ENCODE results near the gene COA7.

Gene COA7

GRCh38 chr1:52667984-52668383 is 30.2 kb downstream of the COA7 start:
- H3K9me2 ChIP-seq (ENCODE audit: low read depth, low read length), result no peaks in the 10 kb centered on the region
- no peaks in the 10 kb centered on the region for H3K79me2 ChIP-seq (ENCODE audit: insufficient read depth, low read length)
- H3K9ac ChIP-seq (ENCODE audit: low read length), result no peak overlapping the region
- no peaks in the 10 kb centered on the region for H3K27me3 ChIP-seq (ENCODE audit: insufficient read depth, low read length)
- H3K36me3 ChIP-seq (ENCODE audit: insufficient read depth, low read length), result no peaks in the 10 kb centered on the region
- TF ChIP-seq EZH2 (IDR thresholded peaks at IDR 0.05; ENCODE audit: borderline replicate concordance, low read length), result no peak
- no peak for TF ChIP-seq CTCF (IDR thresholded peaks at IDR 0.05; ENCODE audit: low read length)
- no peaks in the 10 kb centered on the region for H3K4me1 ChIP-seq (ENCODE audit: insufficient read depth, low read length, severe bottlenecking)
- H3K4me2 ChIP-seq (ENCODE audit: low read length), result no peak overlapping the region
- H2AFZ ChIP-seq (ENCODE audit: low read length), result no peak overlapping the region
- no peaks in the 10 kb centered on the region for H3F3A ChIP-seq (ENCODE audit: insufficient read depth, low read length)
- H3K27ac ChIP-seq (ENCODE audit: low read depth, low read length, poor library complexity, severe bottlenecking), result no peak overlapping the region
- no peaks in the 10 kb centered on the region for H4K20me1 ChIP-seq (ENCODE audit: insufficient read depth, low read length)
- no peak overlapping the region for H3K4me3 ChIP-seq (ENCODE audit: low read depth, low read length, poor library complexity, severe bottlenecking)
- H3K9me3 ChIP-seq (ENCODE audit: low read length), result no peaks in the 10 kb centered on the region

GRCh38 chr1:52667290-52667689 is 30.9 kb downstream of the COA7 start:
- Histone ChIP-seq H2AFZ (ENCODE audit: low read length) (no peak overlapping the region), H3K79me2 (ENCODE audit: insufficient read depth, low read length) (no peaks in the 10 kb centered on the region), H3K4me3 (ENCODE audit: low read depth, low read length, poor library complexity, severe bottlenecking) (no peak overlapping the region), H3K4me1 (ENCODE audit: insufficient read depth, low read length, severe bottlenecking) (no peaks in the 10 kb centered on the region), H3K27ac (ENCODE audit: low read depth, low read length, poor library complexity, severe bottlenecking) (no peak overlapping the region), H3K27me3 (ENCODE audit: insufficient read depth, low read length) (no peaks in the 10 kb centered on the region), H3K9ac (ENCODE audit: low read length) (no peak overlapping the region), H4K20me1 (ENCODE audit: insufficient read depth, low read length) (no peaks in the 10 kb centered on the region), H3K9me3 (ENCODE audit: low read length) (no peaks in the 10 kb centered on the region), H3F3A (ENCODE audit: insufficient read depth, low read length) (no peaks in the 10 kb centered on the region), H3K36me3 (ENCODE audit: insufficient read depth, low read length) (no peaks in the 10 kb centered on the region), H3K9me2 (ENCODE audit: low read depth, low read length) (no peaks in the 10 kb centered on the region), H3K4me2 (ENCODE audit: low read length) (no peak overlapping the region)
- TF ChIP-seq EZH2 (IDR thresholded peaks at IDR 0.05; ENCODE audit: borderline replicate concordance, low read length) (no peak), CTCF (IDR thresholded peaks at IDR 0.05; ENCODE audit: low read length) (no peak)

GRCh38 chr1:52665006-52665941 is 32.9 kb downstream of the COA7 start:
- H3K9me2 ChIP-seq (ENCODE audit: low read depth, low read length), result no peaks in the 10 kb centered on the region
- H3K27ac ChIP-seq (ENCODE audit: low read depth, low read length, poor library complexity, severe bottlenecking), result no peak overlapping the region
- H3K9ac ChIP-seq (ENCODE audit: low read length), result no peak overlapping the region
- no peaks in the 10 kb centered on the region for H3F3A ChIP-seq (ENCODE audit: insufficient read depth, low read length)
- peaks cover 7% of the 10 kb centered on the region; the same call in 1 of the 2 replicates for H3K36me3 ChIP-seq (ENCODE audit: insufficient read depth, low read length)
- no peaks in the 10 kb centered on the region for H3K27me3 ChIP-seq (ENCODE audit: insufficient read depth, low read length)
- H3K79me2 ChIP-seq (ENCODE audit: insufficient read depth, low read length), result no peaks in the 10 kb centered on the region
- no peaks in the 10 kb centered on the region for H3K4me1 ChIP-seq (ENCODE audit: insufficient read depth, low read length, severe bottlenecking)
- no peaks in the 10 kb centered on the region for H4K20me1 ChIP-seq (ENCODE audit: insufficient read depth, low read length)
- no peak overlapping the region for H3K4me3 ChIP-seq (ENCODE audit: low read depth, low read length, poor library complexity, severe bottlenecking)
- TF ChIP-seq CTCF (IDR thresholded peaks at IDR 0.05; ENCODE audit: low read length), result no peak
- no peak for TF ChIP-seq EZH2 (IDR thresholded peaks at IDR 0.05; ENCODE audit: borderline replicate concordance, low read length)
- no peak overlapping the region for H3K4me2 ChIP-seq (ENCODE audit: low read length)
- no peak overlapping the region for H2AFZ ChIP-seq (ENCODE audit: low read length)
- no peaks in the 10 kb centered on the region for H3K9me3 ChIP-seq (ENCODE audit: low read length)
